HG03159 (cell line): ENCODE results near the gene RPL22L1.
"Not testable (repeated sequence)": the region's sequence is repeated elsewhere in the genome, so short reads cannot be mapped to it uniquely, and the experiment has no call there.

Source experiments
- ATAC-seq: cut with Tn5 transposase; IDR thresholded peaks from one replicate; pipeline ENCODE4 v1.9.1; 2021; ENCODE audit warnings: mild to moderate bottlenecking, moderate library complexity; ENCODE audit not compliant: unreplicated experiment

RPL22L1 gene

GRCh38 chr3:170836491-170836890 is 33.5 kb downstream of the RPL22L1 start:
- no peak for ATAC-seq

- ATAC-seq: no peak
Observed at GRCh38 chr3:170835336-170835735, 34.7 kb downstream of the RPL22L1 start.

DNA sequence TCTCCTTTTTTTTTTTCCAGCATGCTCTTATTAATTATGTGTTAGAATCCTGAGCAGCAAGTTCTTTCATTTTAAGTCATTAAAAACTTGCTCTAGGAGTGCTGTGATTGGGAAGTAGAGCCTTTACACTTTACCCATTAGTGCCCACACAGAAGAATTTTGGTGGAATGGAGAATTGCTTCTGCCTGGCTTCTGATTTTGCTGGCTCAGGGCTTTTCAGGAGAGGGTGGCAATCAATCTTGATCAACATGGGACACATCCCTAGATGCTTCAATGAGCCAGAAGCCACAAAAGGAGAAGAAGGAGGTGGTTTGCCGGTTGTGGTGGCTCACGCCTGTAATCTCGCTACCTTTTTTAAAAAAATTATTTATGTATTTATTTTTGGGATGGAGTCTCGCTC is 39.4 kb downstream of the RPL22L1 start:
- no peak for ATAC-seq

DNA sequence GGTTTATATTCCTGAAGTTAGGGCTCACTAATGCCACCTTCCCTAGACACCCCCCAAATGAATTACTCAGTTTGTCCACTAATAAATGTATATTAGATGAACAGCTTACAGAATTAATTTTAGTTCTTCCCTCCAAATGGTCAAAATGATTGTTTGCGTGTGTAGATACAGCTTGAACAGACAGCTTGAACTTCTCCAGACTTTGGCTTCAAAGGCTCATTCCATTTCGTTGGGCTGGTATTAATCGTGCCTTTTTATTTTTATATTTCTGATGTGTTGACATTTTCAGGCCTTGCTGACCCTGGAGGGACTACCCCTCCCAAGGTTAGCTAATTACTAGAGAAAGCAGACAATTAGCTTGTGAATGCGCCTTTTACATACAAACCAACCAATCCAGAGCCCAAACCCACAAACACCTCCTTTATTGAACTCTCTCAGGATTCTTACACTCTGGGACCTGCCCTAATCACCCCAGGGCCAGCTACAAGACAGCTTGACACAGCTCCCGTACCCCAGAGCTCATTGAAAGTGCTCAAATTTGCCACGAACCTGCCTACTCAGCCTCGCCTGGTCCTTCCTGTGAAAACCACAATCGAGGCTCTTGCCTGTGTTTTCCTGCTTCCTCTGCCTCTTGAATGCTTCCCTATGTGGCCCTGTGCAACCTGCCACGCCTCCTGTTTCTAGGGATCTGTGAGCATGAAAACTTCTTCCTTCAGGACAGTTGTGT is 40.3 kb downstream of the RPL22L1 start:
- no peak for ATAC-seq

DNA sequence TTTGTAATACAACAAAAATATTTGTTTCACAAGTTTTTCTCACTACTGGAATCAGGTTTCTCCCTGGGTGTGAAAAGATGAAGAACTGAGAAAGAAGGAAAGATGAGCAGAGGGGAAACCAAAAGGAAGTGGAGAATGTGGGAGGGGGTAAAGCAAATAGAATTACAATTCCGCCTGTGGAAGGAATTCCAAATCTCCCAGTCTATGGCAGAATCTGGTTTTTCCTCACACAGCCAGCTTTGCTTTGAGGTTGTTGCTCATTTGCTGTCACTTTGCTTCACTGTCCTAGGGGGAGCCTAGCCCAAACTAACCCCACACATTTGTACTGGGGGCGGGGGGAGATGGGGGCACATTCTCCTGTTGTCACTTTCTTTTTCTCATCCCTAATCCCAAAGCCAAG is 43.9 kb downstream of the RPL22L1 start:
- ATAC-seq: no peak

- not testable (repeated sequence) for ATAC-seq
Observed at GRCh38 chr3:170823562-170823961, 46.4 kb downstream of the RPL22L1 start.

GRCh38 chr3:170818325-170818724 is 51.7 kb downstream of the RPL22L1 start:
- not testable (repeated sequence) for ATAC-seq

DNA sequence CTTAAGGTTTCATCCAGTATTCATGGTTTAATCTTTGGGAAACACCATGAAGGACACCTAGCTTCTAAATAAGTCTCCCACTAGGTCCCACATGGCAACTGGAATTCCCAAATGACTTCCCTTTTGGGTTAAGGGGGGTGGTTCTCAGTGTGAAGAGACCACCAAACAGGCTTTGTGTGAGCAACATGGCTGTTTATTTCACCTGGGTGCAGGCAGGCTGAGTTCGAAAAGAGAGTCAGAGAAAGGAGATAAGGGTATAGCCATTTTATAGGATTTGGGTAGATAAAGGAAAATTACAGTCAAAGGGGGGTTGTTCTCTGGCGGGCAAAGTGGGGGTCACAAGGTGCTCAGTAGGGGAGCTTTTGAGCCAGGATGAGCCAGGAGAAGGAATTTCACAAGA is 52.5 kb downstream of the RPL22L1 start:
- not testable (repeated sequence) for ATAC-seq

DNA sequence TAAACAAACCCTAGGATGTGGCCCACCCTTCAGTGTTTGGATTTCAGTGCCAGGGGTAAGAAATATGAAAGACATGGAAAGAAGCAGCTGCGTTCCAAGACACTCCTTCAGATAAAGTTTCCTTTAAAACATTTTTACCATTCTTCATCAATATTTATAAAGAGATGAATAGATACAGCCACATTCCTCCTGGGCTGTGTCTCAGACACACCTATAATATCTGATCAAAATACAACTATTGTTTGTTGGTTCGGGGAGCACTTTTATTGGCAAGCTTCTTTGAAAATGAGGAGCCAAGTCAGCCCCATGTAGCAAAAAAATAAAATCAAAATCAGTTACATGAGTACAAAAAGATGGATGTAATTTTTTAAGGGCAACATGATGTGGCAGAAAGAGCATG is 53.2 kb downstream of the RPL22L1 start:
- no peak for ATAC-seq

GRCh38 chr3:170816341-170816740 is 53.7 kb downstream of the RPL22L1 start:
- ATAC-seq: no peak

GRCh38 chr3:170815936-170816335 is 54.1 kb downstream of the RPL22L1 start:
- no peak for ATAC-seq

- ATAC-seq: no peak
Observed at GRCh38 chr3:170815340-170815739, 54.7 kb downstream of the RPL22L1 start.
